Lower lobe of right lung (tissue), 2 donors: Measurements from ENCODE around the gene POLR3A. TPM values are rescaled to one million over a fixed set of nuclear protein-coding genes. Genes with fewer than 3 reads are reported as not detected.

Source experiments
- ATAC-seq, 2 donors: fragments of 200-7000 bp; cut with Tn5 transposase; one replicate each; pipeline ENCODE4 v1.9.1; 2020 to 2022; ENCODE audit warnings: mild to moderate bottlenecking in 2 of 2, moderate library complexity in 2 of 2
- DNase-seq: peaks from one replicate; pipeline ENCODE4 v3.0.0-alpha.2; 2020
- H3K27ac ChIP-seq: fragments of 200-600 bp; one replicate; pipeline ENCODE4 v1.8.0; 2022
- H3K27me3 ChIP-seq: fragments of 200-600 bp; one replicate; pipeline ENCODE4 v1.8.0; 2022; ENCODE audit warnings: low read depth
- H3K36me3 ChIP-seq: fragments of 200-600 bp; one replicate; pipeline ENCODE4 v1.8.0; 2022; ENCODE audit warnings: mild to moderate bottlenecking
- H3K4me1 ChIP-seq: fragments of 200-600 bp; one replicate; pipeline ENCODE4 v1.8.0; 2022
- H3K4me3 ChIP-seq: fragments of 200-600 bp; one replicate; pipeline ENCODE4 v1.8.0; 2022; ENCODE audit warnings: mild to moderate bottlenecking
- H3K9me3 ChIP-seq: fragments of 200-600 bp; one replicate; pipeline ENCODE4 v1.8.0; 2022
- intact Hi-C: fragments of 100-400 bp; cut with DNase I; formaldehyde crosslinking; loops from one replicate; pipeline ENCODE4 v1.11.0; 2022
- total RNA-seq: library from RNA; stranded (reverse); fragmentation: NEBNext Ultra II Directional; extraction: Animal tissue kit (Norgen Biotek cat#: 25700); gene quantifications from one replicate; pipeline ENCODE4 v1.2.1, GENCODE V29; 2021
- TF ChIP-seq, protein P1 (sequence below): fragments of 200-600 bp; IDR thresholded peaks from one replicate; pipeline ENCODE4 v1.8.0; 2022; ENCODE audit warnings: antibody characterized with exemption, mild to moderate bottlenecking
- donor health status: DM: no; HTN: yes; CAD: no; lungs with severe emphysema.

The POLR3A gene
- total RNA-seq, 1 donor from 2014 or later, result 11.2 TPM

DNA sequence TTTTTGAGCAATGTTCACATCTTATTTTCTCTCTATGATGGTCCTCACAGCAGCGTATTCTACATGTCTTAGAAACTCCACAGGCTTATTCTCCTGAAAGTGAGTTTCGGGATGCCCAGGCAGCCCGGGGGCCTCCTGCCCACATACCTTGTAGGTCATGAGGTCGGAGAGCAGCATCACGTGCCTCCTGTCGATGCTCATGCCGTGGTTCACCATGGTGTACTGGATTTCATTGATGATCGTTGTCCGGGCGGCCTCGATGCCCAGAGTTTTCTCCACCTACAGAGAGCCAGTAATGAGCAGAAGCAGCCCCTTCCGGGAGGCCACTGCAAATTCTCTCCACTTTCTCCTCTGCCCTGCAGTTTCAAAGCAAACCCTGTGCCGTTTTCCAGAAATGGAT is 48.0 kb downstream of the POLR3A start:
- H3K27ac ChIP-seq, result no peak overlapping the region
- intact Hi-C loops, result no loop called here
- H3K27me3 ChIP-seq, result no peaks in the 10 kb centered on the region
- DNase-seq, result no peak
- no peak for ATAC-seq
- H3K9me3 ChIP-seq, result no peaks in the 10 kb centered on the region
- no peak overlapping the region for H3K4me3 ChIP-seq
- TF ChIP-seq, protein P1, sequence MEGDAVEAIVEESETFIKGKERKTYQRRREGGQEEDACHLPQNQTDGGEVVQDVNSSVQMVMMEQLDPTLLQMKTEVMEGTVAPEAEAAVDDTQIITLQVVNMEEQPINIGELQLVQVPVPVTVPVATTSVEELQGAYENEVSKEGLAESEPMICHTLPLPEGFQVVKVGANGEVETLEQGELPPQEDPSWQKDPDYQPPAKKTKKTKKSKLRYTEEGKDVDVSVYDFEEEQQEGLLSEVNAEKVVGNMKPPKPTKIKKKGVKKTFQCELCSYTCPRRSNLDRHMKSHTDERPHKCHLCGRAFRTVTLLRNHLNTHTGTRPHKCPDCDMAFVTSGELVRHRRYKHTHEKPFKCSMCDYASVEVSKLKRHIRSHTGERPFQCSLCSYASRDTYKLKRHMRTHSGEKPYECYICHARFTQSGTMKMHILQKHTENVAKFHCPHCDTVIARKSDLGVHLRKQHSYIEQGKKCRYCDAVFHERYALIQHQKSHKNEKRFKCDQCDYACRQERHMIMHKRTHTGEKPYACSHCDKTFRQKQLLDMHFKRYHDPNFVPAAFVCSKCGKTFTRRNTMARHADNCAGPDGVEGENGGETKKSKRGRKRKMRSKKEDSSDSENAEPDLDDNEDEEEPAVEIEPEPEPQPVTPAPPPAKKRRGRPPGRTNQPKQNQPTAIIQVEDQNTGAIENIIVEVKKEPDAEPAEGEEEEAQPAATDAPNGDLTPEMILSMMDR, result no peak
- H3K36me3 ChIP-seq, result peaks cover 97% of the 10 kb centered on the region
- no peaks in the 10 kb centered on the region for H3K4me1 ChIP-seq

GRCh38 chr10:77979221-77979620 is 50.1 kb downstream of the POLR3A start:
- DNase-seq (no peak), ATAC-seq (no peak)
- no peaks in the 10 kb centered on the region for H3K9me3 ChIP-seq
- no peak overlapping the region for H3K27ac ChIP-seq
- H3K4me1 ChIP-seq, result no peaks in the 10 kb centered on the region
- H3K36me3 ChIP-seq, result peaks cover 88% of the 10 kb centered on the region
- no peaks in the 10 kb centered on the region for H3K27me3 ChIP-seq
- TF ChIP-seq, protein P1, result no peak
- intact Hi-C loops, result no loop called here
- no peak overlapping the region for H3K4me3 ChIP-seq

GRCh38 chr10:77978360-77978759 is 51.0 kb downstream of the POLR3A start:
- no peak for DNase-seq
- no peaks in the 10 kb centered on the region for H3K9me3 ChIP-seq
- no peak overlapping the region for H3K27ac ChIP-seq
- ATAC-seq, result no peak
- no peaks in the 10 kb centered on the region for H3K27me3 ChIP-seq
- H3K4me3 ChIP-seq, result no peak overlapping the region
- TF ChIP-seq, protein P1, result no peak
- peaks cover 79% of the 10 kb centered on the region for H3K36me3 ChIP-seq
- no peaks in the 10 kb centered on the region for H3K4me1 ChIP-seq
- intact Hi-C loops, result no loop called here

- H3K4me3 ChIP-seq, result no peak overlapping the region
- H3K27ac ChIP-seq, result no peak overlapping the region
- no peak for DNase-seq
- H3K27me3 ChIP-seq, result no peaks in the 10 kb centered on the region
- no peak for ATAC-seq
- H3K4me1 ChIP-seq, result no peaks in the 10 kb centered on the region
- no peaks in the 10 kb centered on the region for H3K9me3 ChIP-seq
- peaks cover 75% of the 10 kb centered on the region for H3K36me3 ChIP-seq
- TF ChIP-seq, protein P1, result no peak
- intact Hi-C loops, result no loop called here
Observed at GRCh38 chr10:77977934-77978333, 51.4 kb downstream of the POLR3A start.

DNA sequence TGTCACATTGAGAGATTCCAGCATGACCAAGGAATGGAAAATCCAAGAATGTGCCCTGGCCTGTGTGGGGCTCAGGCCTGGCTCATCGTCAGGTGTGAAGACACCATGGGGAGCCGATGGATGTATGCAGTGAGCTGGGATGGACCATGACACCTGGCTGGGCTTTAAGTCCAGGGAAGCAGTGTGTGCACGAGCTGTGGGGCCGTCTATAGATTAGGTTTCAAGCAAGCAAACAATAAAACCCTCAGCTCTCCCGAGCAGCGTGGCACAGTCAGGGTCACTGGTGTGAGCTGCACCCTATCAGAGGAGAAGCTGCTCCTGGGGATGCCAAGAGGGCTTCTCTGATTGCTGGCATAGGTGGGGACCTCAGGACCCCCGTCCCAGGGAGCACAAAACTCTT is 52.3 kb downstream of the POLR3A start:
- H3K36me3 ChIP-seq, result peaks cover 65% of the 10 kb centered on the region
- ATAC-seq, result no peak
- TF ChIP-seq, protein P1, result no peak

DNA sequence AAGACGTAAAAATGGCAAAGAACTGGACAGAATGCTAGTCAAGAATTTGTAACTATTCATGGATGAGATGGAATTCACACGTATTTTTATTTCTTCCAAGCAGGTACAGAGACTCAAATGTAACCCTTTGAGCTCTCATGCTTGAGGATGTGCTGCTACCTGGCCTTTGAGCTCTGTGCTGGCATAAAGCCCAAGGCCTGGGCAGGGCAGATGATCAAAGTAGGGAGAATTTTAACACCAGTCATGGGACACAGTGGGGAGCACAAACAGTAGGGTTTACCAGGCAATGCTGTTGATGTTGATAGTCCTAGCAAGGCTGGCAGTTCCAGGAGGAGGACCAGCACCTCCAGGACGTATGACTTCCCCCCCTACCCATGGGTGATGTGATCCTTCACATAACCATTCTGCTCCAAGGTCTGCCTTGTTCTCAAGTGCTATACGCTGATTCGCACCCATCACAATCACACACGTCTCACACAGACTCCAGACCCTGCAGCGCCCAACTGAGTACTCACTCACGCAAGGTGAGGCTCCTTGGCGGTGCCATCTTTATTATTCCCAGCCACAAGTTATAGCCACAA is 54.1 kb downstream of the POLR3A start:
- DNase-seq (no peak), ATAC-seq (no peak)
- intact Hi-C loops, result no loop called here
- TF ChIP-seq, protein P1, result no peak
- H3K36me3 ChIP-seq, result peaks cover 50% of the 10 kb centered on the region
- H3K27ac ChIP-seq, result no peak overlapping the region
- H3K27me3 ChIP-seq, result no peaks in the 10 kb centered on the region
- H3K9me3 ChIP-seq, result no peaks in the 10 kb centered on the region
- peaks cover 15% of the 10 kb centered on the region for H3K4me1 ChIP-seq
- no peak overlapping the region for H3K4me3 ChIP-seq

More for the DNA sequence above, 52.3 kb downstream of the POLR3A start:
- no peaks in the 10 kb centered on the region for H3K9me3 ChIP-seq
- intact Hi-C loops, result no loop called here
- no peaks in the 10 kb centered on the region for H3K4me1 ChIP-seq
- no peak overlapping the region for H3K27ac ChIP-seq
- DNase-seq, result no peak
- no peaks in the 10 kb centered on the region for H3K27me3 ChIP-seq
- H3K4me3 ChIP-seq, result no peak overlapping the region
